ENCODE data around the gene CCT2.

CCT2 gene

DNA sequence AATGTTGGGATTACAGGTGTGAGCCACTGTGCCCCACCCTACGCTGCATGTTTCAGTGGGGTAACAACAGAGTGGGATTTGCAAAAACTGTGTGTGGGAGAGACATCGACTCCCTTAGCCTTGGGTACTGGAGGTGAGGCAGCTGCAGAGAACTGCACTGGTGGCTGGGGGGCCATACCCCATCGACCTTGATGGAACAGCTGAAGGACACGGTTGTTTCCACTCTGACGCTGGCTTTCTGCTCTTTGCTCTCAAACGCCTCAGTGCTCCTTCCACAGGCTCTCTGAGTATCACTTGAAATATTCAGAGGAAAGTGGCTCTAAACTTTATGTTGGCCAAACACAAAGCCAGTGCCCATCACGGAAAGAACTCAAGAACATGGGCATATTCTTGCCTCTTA lies 56.3 kb downstream of the CCT2 start:
- DNase-seq (ENCODE audit: low spot score) = no peak

DNA sequence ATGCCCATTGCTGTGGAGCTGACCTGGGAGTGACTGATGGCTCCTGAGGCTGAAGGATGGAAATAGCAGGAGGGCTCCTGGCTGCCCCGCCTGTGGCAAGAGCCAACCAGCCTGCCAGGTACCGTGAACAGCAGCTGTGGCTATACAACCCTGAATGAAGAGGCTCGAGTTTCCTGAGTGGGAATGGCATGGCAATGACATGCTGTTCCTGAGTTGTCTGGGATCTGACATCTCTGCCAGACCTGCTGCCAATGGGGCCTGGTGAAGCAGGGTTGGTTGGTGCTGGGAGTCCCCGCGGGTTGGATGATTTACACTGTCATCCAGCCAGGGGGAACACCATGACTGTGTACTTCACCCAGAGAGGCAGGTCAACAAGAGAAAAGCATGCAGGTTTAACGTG lies 57.3 kb downstream of the CCT2 start:
- no peak for DNase-seq (ENCODE audit: low spot score)

DNA sequence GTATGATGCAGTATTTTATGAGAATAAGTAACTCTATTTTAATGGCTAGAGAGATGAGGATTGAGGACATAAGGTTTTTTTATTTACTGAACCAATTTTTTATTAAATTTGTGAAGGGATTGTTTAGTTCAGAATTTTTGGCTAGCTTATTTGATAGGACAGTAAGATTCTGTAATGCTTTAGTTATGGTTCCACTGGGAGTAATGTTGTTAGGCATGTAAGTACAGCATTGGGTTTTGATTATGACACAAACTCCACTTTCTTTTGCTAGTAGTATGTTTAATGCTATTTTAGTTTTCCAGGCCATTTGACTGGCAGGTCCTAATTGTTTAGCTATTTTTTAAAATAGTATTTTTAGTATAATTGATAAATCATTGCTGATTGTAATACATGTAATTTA lies 59.3 kb downstream of the CCT2 start:
- no peak for DNase-seq (ENCODE audit: low spot score)

DNA sequence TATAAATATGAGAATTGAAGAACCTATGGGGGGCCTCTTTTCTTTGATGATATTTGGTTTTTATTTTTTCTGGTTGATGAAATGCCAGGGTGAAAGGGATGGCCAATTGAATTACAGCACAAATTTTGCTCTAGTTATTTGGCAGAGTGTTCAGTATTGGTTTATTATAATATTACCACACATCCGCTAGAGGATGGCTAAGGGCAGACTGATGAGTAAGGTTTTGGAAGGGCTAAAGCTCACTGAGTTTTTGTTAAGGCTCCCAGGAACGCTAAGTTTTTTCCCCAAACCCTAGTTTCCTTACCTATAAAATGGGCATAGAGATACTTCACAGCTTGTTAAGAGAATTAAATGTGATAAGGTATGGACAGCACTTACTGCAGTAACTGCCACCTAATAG lies 59.8 kb downstream of the CCT2 start:
- no peak for DNase-seq (ENCODE audit: low spot score)

DNA sequence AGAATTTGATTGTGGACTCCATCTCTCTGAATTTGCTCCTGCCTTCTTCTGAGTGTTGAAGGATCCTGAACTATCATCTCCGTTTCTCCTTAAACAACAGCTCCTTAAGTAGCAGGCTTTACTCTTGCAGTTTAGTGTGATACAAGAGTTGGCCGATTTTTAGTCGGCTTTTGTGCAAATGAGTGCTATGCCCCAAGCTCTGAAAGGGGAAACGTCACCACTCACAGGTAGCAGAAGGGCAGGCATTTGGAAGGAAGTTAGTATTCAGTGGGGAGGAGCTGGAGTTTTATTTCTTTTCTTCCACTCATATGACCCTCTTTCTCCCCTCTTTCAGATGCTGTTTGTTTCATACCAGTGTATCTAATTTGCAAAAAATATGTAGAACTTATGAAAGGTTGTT lies 61.9 kb downstream of the CCT2 start:
- DNase-seq (ENCODE audit: low spot score) = no peak

DNA sequence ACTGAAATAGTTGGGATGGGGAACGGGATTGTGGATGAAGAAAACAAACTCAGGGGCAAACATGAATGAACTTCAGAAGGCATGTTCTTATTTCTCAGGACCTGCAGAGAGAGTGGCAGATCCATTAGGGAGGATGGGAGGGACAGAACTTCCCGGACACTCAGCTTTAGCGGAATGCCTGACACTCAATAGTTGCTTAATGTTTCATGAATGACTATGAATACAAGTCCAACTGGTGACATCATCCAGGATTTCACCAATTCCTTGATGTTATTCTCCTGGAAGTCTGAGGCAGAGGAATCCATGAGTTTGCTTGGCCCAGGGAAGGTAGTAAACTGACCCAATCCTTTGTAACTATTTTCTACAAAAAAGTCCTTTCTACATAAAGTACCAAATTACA lies 63.2 kb downstream of the CCT2 start:
- DNase-seq (ENCODE audit: low spot score) = no peak

DNA sequence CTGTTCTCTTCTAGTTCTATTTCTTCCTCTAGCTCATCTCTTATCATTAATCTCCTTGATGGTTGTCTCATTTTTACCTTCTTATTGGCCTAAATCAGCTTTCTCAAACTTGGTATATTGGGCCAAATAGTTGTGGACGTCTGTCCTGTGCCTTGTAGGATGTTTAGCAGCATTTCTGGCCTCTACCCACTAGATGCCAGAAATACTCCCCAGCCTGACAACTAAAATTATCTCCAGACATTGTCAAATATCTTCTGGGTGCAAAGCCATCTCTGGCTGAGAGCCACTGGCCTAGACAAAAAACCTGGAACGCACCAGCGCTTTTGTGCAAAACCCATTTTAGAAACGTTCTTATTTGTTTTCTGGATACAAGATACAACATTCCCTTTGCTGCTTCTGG lies 64.3 kb downstream of the CCT2 start:
- no peak for DNase-seq (ENCODE audit: low spot score)

Data from activated CD4-positive, alpha-beta T cell treated with anti-CD3 and anti-CD28 coated beads, Interleukin-2, Interleukin-4, amounts not matched to agents 100 ng/mL and 50 ng/mL, durations not matched to agents 16 hours and 8 hours (primary cell).